Caco-2 (cell line): Measurements from ENCODE around the gene FGF2. TPM values are rescaled to one million over a fixed set of nuclear protein-coding genes. Genes with fewer than 3 reads are reported as not detected.

ENCODE experiments used
- BruUV-seq: library from RNA; stranded (reverse); fragments of 400-500 nt; replicated peaks from 2 replicates; lab custom pipeline; 2021; lab: Mats Ljungman, UMichigan
- CTCF ChIA-PET: fragments of 300-600 bp; sonication (Branson Sonifier 250); formaldehyde crosslinking; loops from one replicate; lab custom pipeline; 2022; ENCODE audit warnings: antibody characterized with exemption; lab: Charles Lee
- POLR2A ChIA-PET: fragments of 300-600 bp; sonication (Branson Sonifier 250); formaldehyde crosslinking; loops from one replicate; lab custom pipeline; 2022; ENCODE audit warnings: antibody characterized with exemption; lab: Charles Lee
- DNase-seq, 2 experiments: peaks; one replicate each; pipeline versions ENCODE4 v3.0.0 to v3.0.0-alpha.2; 2020 to 2022
- H3K27me3 ChIP-seq: replicated peaks from 2 replicates; pipeline ENCODE4 v1.6.0; 2011; ENCODE audit warnings: low read length; ENCODE audit not compliant: control insufficient read depth, insufficient read depth
- H3K36me3 ChIP-seq: 2 replicates; pipeline ENCODE4 v1.5.1; 2011; ENCODE audit warnings: low read length; ENCODE audit not compliant: control insufficient read depth, insufficient read depth
- H3K4me1 ChIP-seq: fragments of 250-450 bp; sonication (Bioruptor Pico); 2 replicates; pipeline ENCODE4 v1.5.1; 2020; ENCODE audit warnings: mild to moderate bottlenecking
- H3K4me3 ChIP-seq: 2 replicates; pipeline ENCODE4 v1.5.1; 2011; ENCODE audit warnings: low read depth, mild to moderate bottlenecking, control low read depth, low read length
- H3K9me3 ChIP-seq: fragments of 250-450 bp; sonication (Bioruptor Pico); 2 replicates; pipeline ENCODE4 v1.5.1; 2020; ENCODE audit warnings: mild to moderate bottlenecking, moderate library complexity
- H3K27ac Mint-ChIP-seq: one replicate; pipeline ENCODE4 v1.8.0; 2022; ENCODE audit warnings: mixed read lengths; ENCODE audit not compliant: unreplicated experiment
- H3K27me3 Mint-ChIP-seq: one replicate; pipeline ENCODE4 v1.8.0; 2022; ENCODE audit warnings: mixed read lengths; ENCODE audit not compliant: insufficient read depth, unreplicated experiment
- H3K36me3 Mint-ChIP-seq: one replicate; pipeline ENCODE4 v1.8.0; 2022; ENCODE audit warnings: mild to moderate bottlenecking, mixed read lengths; ENCODE audit not compliant: insufficient read depth, unreplicated experiment
- H3K4me1 Mint-ChIP-seq: one replicate; pipeline ENCODE4 v1.8.0; 2022; ENCODE audit warnings: low read depth, mixed read lengths; ENCODE audit not compliant: unreplicated experiment
- H3K4me3 Mint-ChIP-seq: one replicate; pipeline ENCODE4 v1.8.0; 2022; ENCODE audit warnings: mild to moderate bottlenecking, moderate library complexity, mixed read lengths; ENCODE audit not compliant: unreplicated experiment
- H3K9me3 Mint-ChIP-seq: one replicate; pipeline ENCODE4 v1.8.0; 2022; ENCODE audit warnings: mixed read lengths; ENCODE audit not compliant: unreplicated experiment
- intact Hi-C: fragments of 100-400 bp; cut with micrococcal nuclease; formaldehyde crosslinking; loops from one replicate; pipeline ENCODE4 v1.10.0; 2022; ENCODE audit not compliant: unreplicated experiment
- total RNA-seq: library from RNA; stranded (reverse); gene quantifications from 2 replicates; pipeline ENCODE4 v1.2.3, GENCODE V29; 2022
- TF ChIP-seq, protein P1 (sequence below), 2 experiments: fragments of 200-600 bp in 1 of 2; IDR thresholded peaks; 1 replicate in 1 of 2; 2 replicates in 1 of 2; pipeline versions ENCODE4 v1.5.1 to v1.8.0; 2011 to 2022; ENCODE audit warnings: antibody characterized with exemption in 1 of 2, control low read depth in 1 of 2, inconsistent platforms in 1 of 2, low read depth in 1 of 2, low read length in 1 of 2, mild to moderate bottlenecking in 1 of 2, moderate library complexity in 1 of 2; ENCODE audit not compliant: insufficient read depth in 1 of 2, severe bottlenecking in 1 of 2, unreplicated experiment in 1 of 2

Gene FGF2
- total RNA-seq, 1 experiment from 2014 or later, result 0.20 TPM

DNA sequence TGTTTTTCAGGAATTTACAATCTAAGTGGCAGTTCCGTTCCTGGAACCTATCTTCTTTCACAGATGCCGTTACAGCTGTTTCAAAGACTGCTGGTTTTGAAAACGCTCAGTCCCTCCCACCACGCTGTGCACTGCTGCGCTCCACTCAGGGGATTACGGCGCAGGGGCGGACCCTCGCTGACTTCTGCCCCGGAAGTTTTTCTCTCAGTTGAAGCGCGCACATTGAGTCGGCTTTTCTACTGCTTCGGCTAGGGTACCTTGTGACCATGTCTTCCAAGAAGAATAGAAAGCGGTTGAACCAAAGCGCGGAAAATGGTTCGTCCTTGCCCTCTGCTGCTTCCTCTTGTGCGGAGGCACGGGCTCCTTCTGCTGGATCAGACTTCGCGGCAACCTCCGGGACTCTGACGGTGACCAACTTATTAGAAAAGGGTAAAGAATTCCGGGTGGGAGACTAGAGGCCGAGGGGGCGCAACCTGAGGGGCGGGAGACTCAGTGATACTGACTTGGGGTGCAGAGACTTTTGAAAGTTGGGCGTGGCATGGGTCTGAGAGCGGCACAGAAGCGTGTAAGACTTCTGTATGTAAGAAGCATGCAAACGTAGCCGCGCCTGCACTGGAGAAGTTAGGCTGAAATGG lies 96.4 kb downstream of the FGF2 start:
- TF ChIP-seq, protein P1, sequence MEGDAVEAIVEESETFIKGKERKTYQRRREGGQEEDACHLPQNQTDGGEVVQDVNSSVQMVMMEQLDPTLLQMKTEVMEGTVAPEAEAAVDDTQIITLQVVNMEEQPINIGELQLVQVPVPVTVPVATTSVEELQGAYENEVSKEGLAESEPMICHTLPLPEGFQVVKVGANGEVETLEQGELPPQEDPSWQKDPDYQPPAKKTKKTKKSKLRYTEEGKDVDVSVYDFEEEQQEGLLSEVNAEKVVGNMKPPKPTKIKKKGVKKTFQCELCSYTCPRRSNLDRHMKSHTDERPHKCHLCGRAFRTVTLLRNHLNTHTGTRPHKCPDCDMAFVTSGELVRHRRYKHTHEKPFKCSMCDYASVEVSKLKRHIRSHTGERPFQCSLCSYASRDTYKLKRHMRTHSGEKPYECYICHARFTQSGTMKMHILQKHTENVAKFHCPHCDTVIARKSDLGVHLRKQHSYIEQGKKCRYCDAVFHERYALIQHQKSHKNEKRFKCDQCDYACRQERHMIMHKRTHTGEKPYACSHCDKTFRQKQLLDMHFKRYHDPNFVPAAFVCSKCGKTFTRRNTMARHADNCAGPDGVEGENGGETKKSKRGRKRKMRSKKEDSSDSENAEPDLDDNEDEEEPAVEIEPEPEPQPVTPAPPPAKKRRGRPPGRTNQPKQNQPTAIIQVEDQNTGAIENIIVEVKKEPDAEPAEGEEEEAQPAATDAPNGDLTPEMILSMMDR (IDR thresholded peaks at IDR 0.05; ENCODE audit: insufficient read depth in 1 of 2, low read depth in 1 of 2, low read length in 1 of 2, severe bottlenecking in 1 of 2, unreplicated experiment in 1 of 2), result no peak
- CTCF ChIA-PET, result interaction anchor here (1.3 to 1.7 kb wide), 2 partner anchors 165 to 191 kb away, joined by 4 to 11 read pairs; partner anchors contain the start of gene BBS12
- Histone ChIP-seq H3K4me3 (peak overlapping the region; percentile 66), H3K36me3 (no peaks in the 10 kb centered on the region), H3K27me3 (no peaks in the 10 kb centered on the region), H3K9me3 (no peaks in the 10 kb centered on the region), H3K4me1 (no peaks in the 10 kb centered on the region)
- H3K27ac Mint-ChIP-seq, result peak overlapping the region; percentile 79
- peak; percentile 80 to 81 for DNase-seq
- POLR2A ChIA-PET, result interaction anchor here (0.5 to 1.1 kb wide), 2 partner anchors 191 to 556 kb away, joined by 3 to 4 read pairs; partner anchors contain the start of gene BBS12
- no TSS peak for BruUV-seq
- no peaks in the 10 kb centered on the region for H3K4me1 Mint-ChIP-seq
- H3K9me3 Mint-ChIP-seq, result no peaks in the 10 kb centered on the region
- intact Hi-C loops, result loop anchor here (2.0 to 5.0 kb wide), 3 partner anchors 96 to 190 kb away; partner anchors contain the start of genes BBS12 and FGF2
- H3K4me3 Mint-ChIP-seq, result no peak overlapping the region
- no peaks in the 10 kb centered on the region for H3K27me3 Mint-ChIP-seq
- H3K36me3 Mint-ChIP-seq, result no peaks in the 10 kb centered on the region

DNA sequence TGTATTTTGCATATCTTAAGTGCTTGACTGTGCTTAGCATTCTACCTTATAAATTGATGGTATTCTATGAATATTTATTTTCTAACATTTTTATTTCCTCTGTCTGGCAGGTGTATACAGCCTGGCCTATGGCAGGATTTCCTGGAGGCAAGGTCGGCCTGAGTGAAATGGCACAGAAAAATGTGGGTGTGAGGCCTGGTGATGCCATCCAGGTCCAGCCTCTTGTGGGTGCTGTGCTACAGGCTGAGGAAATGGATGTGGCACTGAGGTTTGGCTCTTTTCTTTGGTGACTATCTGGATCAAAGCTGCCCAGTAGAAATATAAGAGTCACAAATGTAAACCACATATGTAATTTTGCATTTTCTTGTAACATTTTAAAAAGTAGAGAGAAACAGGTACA lies 102.3 kb downstream of the FGF2 start:
- H3K36me3 ChIP-seq, result no peaks in the 10 kb centered on the region
- Mint-ChIP-seq H3K27ac (no peak overlapping the region), H3K4me1 (no peaks in the 10 kb centered on the region), H3K4me3 (no peak overlapping the region), H3K9me3 (no peaks in the 10 kb centered on the region), H3K36me3 (peaks cover 10% of the 10 kb centered on the region), H3K27me3 (no peaks in the 10 kb centered on the region)
- no peak for DNase-seq
- H3K27me3 ChIP-seq, result no peaks in the 10 kb centered on the region
- intact Hi-C loops, result no loop called here
- no peaks in the 10 kb centered on the region for H3K4me1 ChIP-seq
- CTCF ChIA-PET, result interaction anchor here (0.5 to 2.1 kb wide), 3 partner anchors 212 to 351 kb away, joined by 3 to 6 read pairs (median 3); no protein-coding TSS in a partner anchor
- H3K9me3 ChIP-seq, result no peaks in the 10 kb centered on the region
- no TSS peak for BruUV-seq
- H3K4me3 ChIP-seq, result no peak overlapping the region
- POLR2A ChIA-PET, result no interaction called here
- TF ChIP-seq, protein P1 (IDR thresholded peaks at IDR 0.05; ENCODE audit: insufficient read depth in 1 of 2, low read depth in 1 of 2, low read length in 1 of 2, severe bottlenecking in 1 of 2, unreplicated experiment in 1 of 2), result no peak

DNA sequence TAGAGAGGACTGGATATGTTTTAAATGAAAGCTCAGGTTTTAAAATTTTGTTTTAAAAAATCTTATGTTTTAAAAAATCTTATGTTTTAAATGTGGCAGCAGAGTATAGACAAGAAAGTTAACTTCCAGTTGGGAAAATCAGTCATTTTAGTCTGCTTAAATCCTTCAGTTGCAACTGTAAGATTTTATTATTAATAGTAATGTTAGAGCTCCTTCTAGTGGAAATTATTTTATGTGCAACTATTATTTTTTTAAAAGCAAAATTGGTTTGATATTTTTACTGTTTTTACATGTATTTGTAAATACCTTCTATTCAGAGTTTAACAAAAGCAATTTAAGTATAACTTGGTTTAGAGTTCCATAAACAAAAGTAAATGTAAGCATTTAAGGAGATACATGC lies 104.2 kb downstream of the FGF2 start:
- Histone ChIP-seq H3K9me3 (no peaks in the 10 kb centered on the region), H3K4me1 (no peaks in the 10 kb centered on the region), H3K27me3 (no peaks in the 10 kb centered on the region), H3K36me3 (no peaks in the 10 kb centered on the region), H3K4me3 (no peak overlapping the region)
- intact Hi-C loops, result loop anchor here (1.0 to 2.0 kb wide), 2 partner anchors 173 to 328 kb away; no protein-coding TSS in a partner anchor
- no TSS peak for BruUV-seq
- Mint-ChIP-seq H3K27me3 (no peaks in the 10 kb centered on the region), H3K4me3 (no peak overlapping the region), H3K9me3 (no peaks in the 10 kb centered on the region), H3K4me1 (no peaks in the 10 kb centered on the region), H3K27ac (no peak overlapping the region), H3K36me3 (peaks cover 20% of the 10 kb centered on the region)
- DNase-seq, result no peak
- ChIA-PET CTCF (interaction anchor here (1.0 to 2.1 kb wide), 2 partner anchors 198 to 214 kb away, joined by 4 to 6 read pairs; partner anchors contain the start of gene BBS12), POLR2A (no interaction called here)
- TF ChIP-seq, protein P1 (IDR thresholded peaks at IDR 0.05; ENCODE audit: insufficient read depth in 1 of 2, low read depth in 1 of 2, low read length in 1 of 2, severe bottlenecking in 1 of 2, unreplicated experiment in 1 of 2), result no peak
